ENCODE measurements around the gene FYCO1. TPM values are rescaled to one million over a fixed set of nuclear protein-coding genes. Genes with fewer than 3 reads are reported as not detected.

The FYCO1 gene
- total RNA-seq, 1 donor from 2014 or later = 26.7 TPM

GRCh38 chr3:45974686-45975085 is 20.9 kb downstream of the FYCO1 start:
- Histone ChIP-seq H3K27me3 (ENCODE audit: control insufficient read depth, insufficient read depth, low read length) (no peaks in the 10 kb centered on the region), H3K4me3 (ENCODE audit: low read depth, low read length) (no peak overlapping the region), H3K36me3 (ENCODE audit: control insufficient read depth, insufficient read depth, low read length) (peaks cover 3% of the 10 kb centered on the region)
- no peak for TF ChIP-seq CTCF (IDR thresholded peaks at IDR 0.05; ENCODE audit: insufficient read depth, low read length, poor library complexity, severe bottlenecking)
- no peak for DNase-seq (ENCODE audit: low read depth)

DNA sequence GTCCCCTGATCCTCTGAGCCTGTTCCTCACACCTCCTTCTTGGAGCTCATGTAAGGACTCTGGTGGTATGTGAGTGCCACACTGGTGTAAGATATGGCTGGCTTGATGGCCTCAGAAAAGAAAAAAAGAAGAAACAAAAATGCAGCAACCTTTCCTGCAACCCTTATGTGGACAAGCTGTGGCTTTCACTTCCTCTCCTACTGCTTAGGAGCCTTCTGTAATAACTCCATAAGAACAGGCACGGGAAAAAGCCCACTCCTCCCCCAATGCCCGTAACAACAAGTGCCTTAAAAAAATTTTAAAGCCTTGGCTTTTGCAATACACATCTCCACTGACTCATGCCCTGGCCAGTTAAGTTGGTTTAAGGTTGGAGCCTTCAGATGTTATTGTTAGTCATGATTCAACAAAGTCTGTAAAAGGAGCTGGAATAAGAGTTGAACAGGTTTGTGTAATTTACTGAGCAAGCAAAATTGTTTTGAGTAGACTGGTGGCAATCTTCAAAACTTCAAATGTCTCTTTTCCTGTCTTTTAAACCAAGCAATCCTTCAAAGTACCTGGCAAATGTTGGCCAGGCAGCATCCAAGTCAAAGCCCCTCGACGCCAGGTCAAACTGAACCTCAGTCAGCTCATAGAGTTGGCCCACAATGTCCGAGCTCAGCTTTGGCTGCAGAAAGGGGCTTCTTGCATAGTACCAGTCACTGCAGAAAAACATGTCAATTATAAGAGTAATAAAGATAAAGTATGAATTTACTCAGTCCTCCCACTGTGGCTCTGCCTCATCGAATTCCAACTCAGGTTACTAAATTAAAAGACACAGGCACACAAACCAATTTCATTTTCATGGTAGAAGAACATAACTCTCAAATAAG is 22.9 kb downstream of the FYCO1 start:
- H3K4me3 ChIP-seq (ENCODE audit: low read depth, low read length) = no peak overlapping the region

GRCh38 chr3:45969953-45970352 is 25.7 kb downstream of the FYCO1 start:
- no peak for TF ChIP-seq CTCF (IDR thresholded peaks at IDR 0.05; ENCODE audit: insufficient read depth, low read length, poor library complexity, severe bottlenecking)
- H3K36me3 ChIP-seq (ENCODE audit: control insufficient read depth, insufficient read depth, low read length) = peaks cover 9% of the 10 kb centered on the region
- no peaks in the 10 kb centered on the region for H3K27me3 ChIP-seq (ENCODE audit: control insufficient read depth, insufficient read depth, low read length)
- no peak overlapping the region for H3K4me3 ChIP-seq (ENCODE audit: low read depth, low read length)
- no peak for DNase-seq (ENCODE audit: low read depth)

More for the DNA sequence above, 22.9 kb downstream of the FYCO1 start:
- TF ChIP-seq CTCF (IDR thresholded peaks at IDR 0.05; ENCODE audit: insufficient read depth, low read length, poor library complexity, severe bottlenecking) = no peak
- Histone ChIP-seq H3K27me3 (ENCODE audit: control insufficient read depth, insufficient read depth, low read length) (no peaks in the 10 kb centered on the region), H3K36me3 (ENCODE audit: control insufficient read depth, insufficient read depth, low read length) (peaks cover 3% of the 10 kb centered on the region)
- peak; percentile 91 for DNase-seq (ENCODE audit: low read depth)

DNA sequence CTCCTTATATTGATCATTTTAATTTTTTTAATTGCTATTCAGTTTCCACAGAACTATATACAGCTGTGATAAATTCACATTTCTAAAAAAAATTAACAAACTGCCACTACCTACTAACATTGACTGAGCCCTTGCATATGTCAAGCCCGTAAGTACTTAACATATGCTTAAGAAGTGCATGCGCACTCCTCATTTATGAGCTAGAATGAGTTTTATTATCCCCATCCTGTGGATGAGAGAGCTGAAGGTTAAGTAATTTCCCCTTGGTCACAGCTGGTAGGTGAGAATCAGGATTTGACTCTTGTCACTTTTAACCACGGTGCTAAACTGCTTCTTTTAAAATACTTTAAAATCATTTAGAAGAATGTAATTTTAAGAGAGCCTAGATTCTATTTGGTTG is 26.5 kb downstream of the FYCO1 start:
- TF ChIP-seq CTCF (IDR thresholded peaks at IDR 0.05; ENCODE audit: insufficient read depth, low read length, poor library complexity, severe bottlenecking) = no peak
- Histone ChIP-seq H3K27me3 (ENCODE audit: control insufficient read depth, insufficient read depth, low read length) (no peaks in the 10 kb centered on the region), H3K4me3 (ENCODE audit: low read depth, low read length) (no peak overlapping the region), H3K36me3 (ENCODE audit: control insufficient read depth, insufficient read depth, low read length) (peaks cover 11% of the 10 kb centered on the region)
- DNase-seq (ENCODE audit: low read depth) = no peak

DNA sequence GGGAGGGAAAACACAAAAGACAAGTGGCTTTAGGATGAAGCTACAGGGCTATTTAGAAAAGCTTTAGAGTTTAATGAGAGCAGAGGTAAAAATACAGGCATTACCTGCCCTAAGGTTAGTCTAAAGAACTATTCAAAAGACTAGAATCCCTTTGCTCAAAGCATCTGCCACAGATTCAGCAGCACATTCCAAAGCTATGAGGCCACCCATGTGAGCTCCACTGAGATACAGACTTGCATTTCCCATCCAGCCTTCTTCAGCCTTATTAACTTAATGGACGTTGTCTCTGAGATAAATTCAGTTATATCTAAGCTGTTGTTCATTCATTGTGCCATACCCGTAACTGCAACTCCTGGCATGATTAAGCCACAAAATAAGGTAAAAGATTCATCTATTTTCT is 26.9 kb downstream of the FYCO1 start:
- Histone ChIP-seq H3K27me3 (ENCODE audit: control insufficient read depth, insufficient read depth, low read length) (no peaks in the 10 kb centered on the region), H3K36me3 (ENCODE audit: control insufficient read depth, insufficient read depth, low read length) (peaks cover 11% of the 10 kb centered on the region), H3K4me3 (ENCODE audit: low read depth, low read length) (no peak overlapping the region)
- DNase-seq (ENCODE audit: low read depth) = no peak
- TF ChIP-seq CTCF (IDR thresholded peaks at IDR 0.05; ENCODE audit: insufficient read depth, low read length, poor library complexity, severe bottlenecking) = no peak

- Histone ChIP-seq H3K27me3 (ENCODE audit: control insufficient read depth, insufficient read depth, low read length) (no peaks in the 10 kb centered on the region), H3K4me3 (ENCODE audit: low read depth, low read length) (no peak overlapping the region), H3K36me3 (ENCODE audit: control insufficient read depth, insufficient read depth, low read length) (peaks cover 11% of the 10 kb centered on the region)
- TF ChIP-seq CTCF (IDR thresholded peaks at IDR 0.05; ENCODE audit: insufficient read depth, low read length, poor library complexity, severe bottlenecking) = no peak
- DNase-seq (ENCODE audit: low read depth) = no peak
Observed at GRCh38 chr3:45968149-45968548, 27.5 kb downstream of the FYCO1 start.
